Measurements from ENCODE around the gene KLRF2.

Gene KLRF2

GRCh38 chr12:9881246-9881645 lies at the start of gene KLRF2:
Gene KLRF2 (plus strand): TSS chr12:9881489. CDS start chr12:9881596, 107 bp downstream.
- Histone ChIP-seq H3K4me3 (ENCODE audit: low read length) (no peak within 1 kb of the TSS), H3K9ac (ENCODE audit: low read length) (no peak within 1 kb of the TSS), H3K36me3 (ENCODE audit: control insufficient read depth, insufficient read depth, low read length) (no peaks in the 10 kb centered on the region), H3K27me3 (ENCODE audit: control insufficient read depth, insufficient read depth, low read length) (no peaks in the 10 kb centered on the region), H3K4me1 (ENCODE audit: control insufficient read depth, insufficient read depth, low read length) (no peaks in the 10 kb centered on the region), H3K27ac (ENCODE audit: low read depth, low read length) (no peak within 1 kb of the TSS)

- Histone ChIP-seq H3K27me3 (ENCODE audit: control insufficient read depth, insufficient read depth, low read length) (no peaks in the 10 kb centered on the region), H3K4me3 (ENCODE audit: low read length) (no peak overlapping the region), H3K4me1 (ENCODE audit: control insufficient read depth, insufficient read depth, low read length) (no peaks in the 10 kb centered on the region), H3K27ac (ENCODE audit: low read depth, low read length) (no peak overlapping the region), H3K36me3 (ENCODE audit: control insufficient read depth, insufficient read depth, low read length) (no peaks in the 10 kb centered on the region), H3K9ac (ENCODE audit: low read length) (no peak overlapping the region)
These were observed 49.6 kb upstream of the KLRF2 start for GRCh38 chr12:9831720-9832119.

- H3K36me3 ChIP-seq (ENCODE audit: control insufficient read depth, insufficient read depth, low read length), result no peaks in the 10 kb centered on the region
- no peaks in the 10 kb centered on the region for H3K27me3 ChIP-seq (ENCODE audit: control insufficient read depth, insufficient read depth, low read length)
- no peaks in the 10 kb centered on the region for H3K4me1 ChIP-seq (ENCODE audit: control insufficient read depth, insufficient read depth, low read length)
- no peak overlapping the region for H3K9ac ChIP-seq (ENCODE audit: low read length)
- H3K4me3 ChIP-seq (ENCODE audit: low read length), result no peak overlapping the region
- H3K27ac ChIP-seq (ENCODE audit: low read depth, low read length), result no peak overlapping the region
These were observed 37.9 kb upstream of the KLRF2 start for GRCh38 chr12:9843407-9843806.

GRCh38 chr12:9848899-9849298 lies 32.4 kb upstream of the KLRF2 start:
- Histone ChIP-seq H3K9ac (ENCODE audit: low read length) (no peak overlapping the region), H3K4me3 (ENCODE audit: low read length) (no peak overlapping the region), H3K27ac (ENCODE audit: low read depth, low read length) (no peak overlapping the region), H3K36me3 (ENCODE audit: control insufficient read depth, insufficient read depth, low read length) (no peaks in the 10 kb centered on the region), H3K27me3 (ENCODE audit: control insufficient read depth, insufficient read depth, low read length) (no peaks in the 10 kb centered on the region), H3K4me1 (ENCODE audit: control insufficient read depth, insufficient read depth, low read length) (no peaks in the 10 kb centered on the region)

GRCh38 chr12:9851050-9851449 lies 30.2 kb upstream of the KLRF2 start:
- H3K27ac ChIP-seq (ENCODE audit: low read depth, low read length), result no peak overlapping the region
- no peaks in the 10 kb centered on the region for H3K4me1 ChIP-seq (ENCODE audit: control insufficient read depth, insufficient read depth, low read length)
- H3K27me3 ChIP-seq (ENCODE audit: control insufficient read depth, insufficient read depth, low read length), result no peaks in the 10 kb centered on the region
- H3K9ac ChIP-seq (ENCODE audit: low read length), result no peak overlapping the region
- H3K4me3 ChIP-seq (ENCODE audit: low read length), result no peak overlapping the region
- H3K36me3 ChIP-seq (ENCODE audit: control insufficient read depth, insufficient read depth, low read length), result no peaks in the 10 kb centered on the region

GRCh38 chr12:9851927-9852326 lies 29.4 kb upstream of the KLRF2 start:
- Histone ChIP-seq H3K9ac (ENCODE audit: low read length) (no peak overlapping the region), H3K4me1 (ENCODE audit: control insufficient read depth, insufficient read depth, low read length) (no peaks in the 10 kb centered on the region), H3K36me3 (ENCODE audit: control insufficient read depth, insufficient read depth, low read length) (no peaks in the 10 kb centered on the region), H3K4me3 (ENCODE audit: low read length) (no peak overlapping the region), H3K27ac (ENCODE audit: low read depth, low read length) (no peak overlapping the region), H3K27me3 (ENCODE audit: control insufficient read depth, insufficient read depth, low read length) (no peaks in the 10 kb centered on the region)

- Histone ChIP-seq H3K4me3 (ENCODE audit: low read length) (no peak overlapping the region), H3K9ac (ENCODE audit: low read length) (no peak overlapping the region), H3K36me3 (ENCODE audit: control insufficient read depth, insufficient read depth, low read length) (no peaks in the 10 kb centered on the region), H3K27me3 (ENCODE audit: control insufficient read depth, insufficient read depth, low read length) (no peaks in the 10 kb centered on the region), H3K27ac (ENCODE audit: low read depth, low read length) (no peak overlapping the region), H3K4me1 (ENCODE audit: control insufficient read depth, insufficient read depth, low read length) (no peaks in the 10 kb centered on the region)
These were observed 25.1 kb upstream of the KLRF2 start for GRCh38 chr12:9856151-9856550.

GRCh38 chr12:9856894-9857293 lies 24.4 kb upstream of the KLRF2 start:
- H3K4me1 ChIP-seq (ENCODE audit: control insufficient read depth, insufficient read depth, low read length), result no peaks in the 10 kb centered on the region
- no peaks in the 10 kb centered on the region for H3K27me3 ChIP-seq (ENCODE audit: control insufficient read depth, insufficient read depth, low read length)
- no peak overlapping the region for H3K9ac ChIP-seq (ENCODE audit: low read length)
- H3K36me3 ChIP-seq (ENCODE audit: control insufficient read depth, insufficient read depth, low read length), result no peaks in the 10 kb centered on the region
- no peak overlapping the region for H3K27ac ChIP-seq (ENCODE audit: low read depth, low read length)
- H3K4me3 ChIP-seq (ENCODE audit: low read length), result no peak overlapping the region

- no peaks in the 10 kb centered on the region for H3K36me3 ChIP-seq (ENCODE audit: control insufficient read depth, insufficient read depth, low read length)
- H3K9ac ChIP-seq (ENCODE audit: low read length), result no peak overlapping the region
These were observed 23.2 kb upstream of the KLRF2 start for GRCh38 chr12:9858135-9858534.

GRCh38 chr12:9864913-9865675 lies 16.2 kb upstream of the KLRF2 start:
- no peak overlapping the region for H3K27ac ChIP-seq (ENCODE audit: low read depth, low read length)

More at GRCh38 chr12:9858135-9858534, 23.2 kb upstream of the KLRF2 start:
- no peak overlapping the region for H3K4me3 ChIP-seq (ENCODE audit: low read length)
- no peaks in the 10 kb centered on the region for H3K27me3 ChIP-seq (ENCODE audit: control insufficient read depth, insufficient read depth, low read length)
- no peak overlapping the region for H3K27ac ChIP-seq (ENCODE audit: low read depth, low read length)
- no peaks in the 10 kb centered on the region for H3K4me1 ChIP-seq (ENCODE audit: control insufficient read depth, insufficient read depth, low read length)

GRCh38 chr12:9866860-9867269 lies 14.4 kb upstream of the KLRF2 start:
- H3K36me3 ChIP-seq (ENCODE audit: control insufficient read depth, insufficient read depth, low read length), result no peaks in the 10 kb centered on the region
- H3K27ac ChIP-seq (ENCODE audit: low read depth, low read length), result peak overlapping the region; percentile 24
- no peaks in the 10 kb centered on the region for H3K27me3 ChIP-seq (ENCODE audit: control insufficient read depth, insufficient read depth, low read length)
- peak overlapping the region; percentile 51 for H3K4me3 ChIP-seq (ENCODE audit: low read length)
- H3K9ac ChIP-seq (ENCODE audit: low read length), result no peak overlapping the region
- H3K4me1 ChIP-seq (ENCODE audit: control insufficient read depth, insufficient read depth, low read length), result no peaks in the 10 kb centered on the region

More at GRCh38 chr12:9864913-9865675, 16.2 kb upstream of the KLRF2 start:
- H3K27me3 ChIP-seq (ENCODE audit: control insufficient read depth, insufficient read depth, low read length), result no peaks in the 10 kb centered on the region
- peak overlapping the region; percentile 41 for H3K4me3 ChIP-seq (ENCODE audit: low read length)
- no peaks in the 10 kb centered on the region for H3K36me3 ChIP-seq (ENCODE audit: control insufficient read depth, insufficient read depth, low read length)
- H3K4me1 ChIP-seq (ENCODE audit: control insufficient read depth, insufficient read depth, low read length), result no peaks in the 10 kb centered on the region
- H3K9ac ChIP-seq (ENCODE audit: low read length), result no peak overlapping the region

GRCh38 chr12:9867531-9867930 lies 13.8 kb upstream of the KLRF2 start:
- Histone ChIP-seq H3K36me3 (ENCODE audit: control insufficient read depth, insufficient read depth, low read length) (no peaks in the 10 kb centered on the region), H3K4me1 (ENCODE audit: control insufficient read depth, insufficient read depth, low read length) (no peaks in the 10 kb centered on the region), H3K27me3 (ENCODE audit: control insufficient read depth, insufficient read depth, low read length) (no peaks in the 10 kb centered on the region), H3K9ac (ENCODE audit: low read length) (no peak overlapping the region), H3K27ac (ENCODE audit: low read depth, low read length) (no peak overlapping the region), H3K4me3 (ENCODE audit: low read length) (no peak overlapping the region)

GRCh38 chr12:9868311-9868801 lies 12.9 kb upstream of the KLRF2 start:
- H3K9ac ChIP-seq (ENCODE audit: low read length), result no peak overlapping the region
- no peaks in the 10 kb centered on the region for H3K36me3 ChIP-seq (ENCODE audit: control insufficient read depth, insufficient read depth, low read length)
- H3K4me3 ChIP-seq (ENCODE audit: low read length), result peak overlapping the region; percentile 63
- H3K27ac ChIP-seq (ENCODE audit: low read depth, low read length), result peak overlapping the region; percentile 40
- H3K4me1 ChIP-seq (ENCODE audit: control insufficient read depth, insufficient read depth, low read length), result no peaks in the 10 kb centered on the region
- H3K27me3 ChIP-seq (ENCODE audit: control insufficient read depth, insufficient read depth, low read length), result no peaks in the 10 kb centered on the region

Data from rectal smooth muscle tissue (tissue), 1 donor.